ENCODE results near the gene PAXX. TPM values are rescaled to one million over a fixed set of nuclear protein-coding genes. Genes with fewer than 3 reads are reported as not detected.

PAXX gene
- total RNA-seq, 1 donor from 2014 or later = 8.3 TPM

DNA sequence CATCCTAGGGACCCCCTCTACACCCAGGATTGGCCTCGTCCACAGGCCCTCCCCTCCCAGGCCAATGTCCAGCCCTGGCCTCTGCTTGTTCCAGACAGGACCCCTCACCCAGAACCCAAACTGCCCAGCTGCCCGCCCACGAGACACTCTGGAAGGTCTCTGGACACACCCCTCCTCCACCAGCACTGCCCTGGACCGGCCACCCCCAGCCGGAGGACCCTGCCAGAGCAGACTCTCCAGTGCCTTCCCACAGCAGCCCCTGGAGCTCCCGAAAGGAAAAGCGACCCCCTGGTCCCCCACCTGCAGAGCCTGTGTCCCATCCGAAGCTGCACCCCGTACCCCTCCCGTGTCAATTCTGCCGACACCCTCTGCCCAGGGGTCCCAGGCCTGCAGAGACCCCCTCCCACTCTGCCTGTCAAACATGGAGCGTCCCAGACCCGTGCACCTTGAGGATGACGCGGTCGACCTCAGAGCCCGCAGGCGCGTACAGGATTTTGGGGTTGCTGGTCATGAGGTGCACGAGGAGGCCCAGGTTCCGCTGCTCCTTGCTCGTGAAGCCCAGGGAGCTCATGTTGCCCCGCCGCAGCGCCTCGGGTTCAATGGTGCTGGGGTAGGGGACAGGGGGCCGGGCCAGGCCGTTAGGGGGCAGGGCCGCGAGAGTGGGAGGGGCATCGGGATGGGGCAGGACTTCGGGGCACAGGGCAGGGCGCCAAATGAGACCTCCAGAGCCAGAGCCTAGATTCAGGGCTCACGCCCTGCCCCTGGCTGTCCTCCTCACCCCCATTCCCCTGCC is 27.9 kb downstream of the PAXX start:
- Mint-ChIP-seq H3K4me3 (ENCODE audit: unreplicated experiment) (no peak overlapping the region), H3K9me3 (ENCODE audit: unreplicated experiment) (no peaks in the 10 kb centered on the region), H3K27ac (ENCODE audit: unreplicated experiment) (no peak overlapping the region), H3K4me1 (ENCODE audit: unreplicated experiment) (no peaks in the 10 kb centered on the region), H3K36me3 (ENCODE audit: low read depth, unreplicated experiment) (no peaks in the 10 kb centered on the region), H3K27me3 (ENCODE audit: unreplicated experiment) (peaks cover 5% of the 10 kb centered on the region)
- TF ChIP-seq, protein P1, sequence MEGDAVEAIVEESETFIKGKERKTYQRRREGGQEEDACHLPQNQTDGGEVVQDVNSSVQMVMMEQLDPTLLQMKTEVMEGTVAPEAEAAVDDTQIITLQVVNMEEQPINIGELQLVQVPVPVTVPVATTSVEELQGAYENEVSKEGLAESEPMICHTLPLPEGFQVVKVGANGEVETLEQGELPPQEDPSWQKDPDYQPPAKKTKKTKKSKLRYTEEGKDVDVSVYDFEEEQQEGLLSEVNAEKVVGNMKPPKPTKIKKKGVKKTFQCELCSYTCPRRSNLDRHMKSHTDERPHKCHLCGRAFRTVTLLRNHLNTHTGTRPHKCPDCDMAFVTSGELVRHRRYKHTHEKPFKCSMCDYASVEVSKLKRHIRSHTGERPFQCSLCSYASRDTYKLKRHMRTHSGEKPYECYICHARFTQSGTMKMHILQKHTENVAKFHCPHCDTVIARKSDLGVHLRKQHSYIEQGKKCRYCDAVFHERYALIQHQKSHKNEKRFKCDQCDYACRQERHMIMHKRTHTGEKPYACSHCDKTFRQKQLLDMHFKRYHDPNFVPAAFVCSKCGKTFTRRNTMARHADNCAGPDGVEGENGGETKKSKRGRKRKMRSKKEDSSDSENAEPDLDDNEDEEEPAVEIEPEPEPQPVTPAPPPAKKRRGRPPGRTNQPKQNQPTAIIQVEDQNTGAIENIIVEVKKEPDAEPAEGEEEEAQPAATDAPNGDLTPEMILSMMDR (IDR thresholded peaks at IDR 0.05; ENCODE audit: unreplicated experiment) = no peak
- DNase-seq (ENCODE audit: low spot score) = no peak

DNA sequence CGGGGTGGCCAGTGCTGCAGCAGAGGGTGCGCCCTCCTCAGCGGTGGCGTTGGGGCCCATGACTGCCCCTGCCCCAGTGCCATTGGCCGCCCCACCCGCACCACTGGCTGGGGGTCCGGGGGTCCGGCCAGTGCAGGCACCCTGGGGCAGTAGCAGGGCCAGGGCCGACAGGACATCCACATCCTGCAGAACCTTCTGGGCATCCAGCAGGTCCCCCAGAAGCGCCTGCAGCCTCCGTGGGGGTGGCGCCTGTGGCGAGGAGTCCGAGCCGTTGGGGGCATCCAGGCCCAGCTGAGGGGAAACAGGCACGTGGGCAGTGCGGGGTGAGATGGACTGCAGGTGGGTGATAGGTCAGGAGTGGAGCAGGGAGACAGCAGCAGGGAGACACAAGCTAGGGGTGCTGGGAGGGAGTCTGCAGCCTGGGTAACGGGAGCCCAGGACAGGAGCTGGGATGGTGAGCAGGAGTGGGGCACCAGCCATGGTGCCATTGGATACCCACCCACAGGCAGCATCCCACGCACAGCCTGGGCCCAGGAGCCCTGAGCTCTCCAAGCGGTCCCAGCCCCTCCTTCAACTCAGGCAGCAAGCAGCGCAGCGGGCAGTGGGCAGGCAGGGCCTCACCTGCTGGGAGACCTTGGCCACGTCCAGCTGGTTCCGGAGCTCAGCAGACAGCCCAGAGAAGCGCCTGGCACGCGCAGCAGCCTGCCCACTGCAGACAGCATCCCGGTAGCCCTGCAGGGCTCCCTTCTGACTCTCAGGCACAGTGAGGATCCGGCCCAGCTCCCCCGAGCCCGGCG is 28.7 kb downstream of the PAXX start:
- TF ChIP-seq, protein P1 (IDR thresholded peaks at IDR 0.05; ENCODE audit: unreplicated experiment) = no peak
- no peak overlapping the region for H3K4me3 Mint-ChIP-seq (ENCODE audit: unreplicated experiment)
- no peaks in the 10 kb centered on the region for H3K36me3 Mint-ChIP-seq (ENCODE audit: low read depth, unreplicated experiment)
- H3K27ac Mint-ChIP-seq (ENCODE audit: unreplicated experiment) = no peak overlapping the region
- H3K27me3 Mint-ChIP-seq (ENCODE audit: unreplicated experiment) = peaks cover 5% of the 10 kb centered on the region
- no peaks in the 10 kb centered on the region for H3K4me1 Mint-ChIP-seq (ENCODE audit: unreplicated experiment)
- no peak for DNase-seq (ENCODE audit: low spot score)
- no peaks in the 10 kb centered on the region for H3K9me3 Mint-ChIP-seq (ENCODE audit: unreplicated experiment)

DNA sequence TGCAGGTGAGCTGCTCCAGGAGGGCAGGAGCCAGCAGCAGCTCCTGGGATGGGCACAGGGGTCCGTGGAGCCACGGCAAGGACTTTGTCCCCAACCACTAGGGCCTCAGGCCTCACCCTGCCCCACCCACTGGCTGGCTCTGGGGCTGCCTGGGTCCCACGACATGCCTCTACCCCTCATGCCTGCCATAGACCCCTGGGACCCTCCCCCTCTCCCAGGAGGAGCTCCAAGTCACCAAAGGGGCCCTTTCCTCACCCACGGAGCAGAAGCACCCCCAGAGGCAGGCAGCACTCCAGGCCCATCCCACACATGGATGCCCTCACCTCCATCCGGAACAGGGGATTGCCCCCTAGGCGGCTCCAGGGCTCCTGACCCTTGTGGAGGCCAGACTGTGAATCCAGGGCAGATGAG is 29.4 kb downstream of the PAXX start:
- H3K27me3 Mint-ChIP-seq (ENCODE audit: unreplicated experiment) = peaks cover 6% of the 10 kb centered on the region
- TF ChIP-seq, protein P1 (IDR thresholded peaks at IDR 0.05; ENCODE audit: unreplicated experiment) = no peak
- DNase-seq (ENCODE audit: low spot score) = no peak
- H3K27ac Mint-ChIP-seq (ENCODE audit: unreplicated experiment) = no peak overlapping the region
- no peaks in the 10 kb centered on the region for H3K9me3 Mint-ChIP-seq (ENCODE audit: unreplicated experiment)
- no peak overlapping the region for H3K4me3 Mint-ChIP-seq (ENCODE audit: unreplicated experiment)
- H3K4me1 Mint-ChIP-seq (ENCODE audit: unreplicated experiment) = no peaks in the 10 kb centered on the region
- H3K36me3 Mint-ChIP-seq (ENCODE audit: low read depth, unreplicated experiment) = no peaks in the 10 kb centered on the region

DNA sequence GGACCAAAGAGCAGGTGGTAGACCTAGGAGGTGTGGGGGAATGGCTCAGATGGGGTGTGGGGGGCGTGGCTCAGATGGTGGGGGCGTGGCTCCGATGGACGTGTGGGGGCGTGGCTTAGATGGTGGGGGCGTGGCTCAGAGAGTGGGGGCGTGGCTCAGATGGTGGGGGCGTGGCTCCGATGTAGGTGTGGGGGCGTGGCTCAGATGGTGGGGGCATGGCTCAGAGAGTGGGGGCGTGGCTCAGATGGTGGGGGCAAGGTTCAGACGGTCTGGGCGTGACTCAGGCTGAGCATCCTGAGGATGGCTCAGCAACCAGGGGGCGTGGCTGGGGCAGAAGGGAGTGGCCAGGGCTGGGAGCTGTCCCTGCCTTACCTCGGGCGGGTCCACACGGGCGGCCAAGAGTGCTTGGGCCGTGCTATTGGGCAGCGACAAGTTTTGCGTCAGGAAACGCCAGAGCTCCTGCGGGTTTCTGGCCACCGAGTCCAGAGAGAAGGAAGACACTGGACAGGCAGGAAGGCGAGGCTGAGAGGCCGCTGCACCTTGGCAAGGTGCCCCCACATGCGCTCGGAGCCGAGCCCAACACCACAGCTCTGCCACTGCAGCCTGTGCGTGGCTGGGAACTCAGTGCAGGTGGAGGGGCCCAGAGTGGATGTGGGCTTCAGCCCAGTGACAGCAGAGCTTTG is 29.9 kb downstream of the PAXX start:
- no peak for DNase-seq (ENCODE audit: low spot score)
- peaks cover 9% of the 10 kb centered on the region for H3K27me3 Mint-ChIP-seq (ENCODE audit: unreplicated experiment)
- no peaks in the 10 kb centered on the region for H3K9me3 Mint-ChIP-seq (ENCODE audit: unreplicated experiment)
- no peak overlapping the region for H3K27ac Mint-ChIP-seq (ENCODE audit: unreplicated experiment)
- no peaks in the 10 kb centered on the region for H3K36me3 Mint-ChIP-seq (ENCODE audit: low read depth, unreplicated experiment)
- no peaks in the 10 kb centered on the region for H3K4me1 Mint-ChIP-seq (ENCODE audit: unreplicated experiment)
- no peak overlapping the region for H3K4me3 Mint-ChIP-seq (ENCODE audit: unreplicated experiment)
- TF ChIP-seq, protein P1 (IDR thresholded peaks at IDR 0.05; ENCODE audit: unreplicated experiment) = no peak

Measured in endothelial cell (in vitro differentiated cells).